HCT116 (cell line): Measurements from ENCODE around the gene GTF2IRD1. TPM values are rescaled to one million over a fixed set of nuclear protein-coding genes. Genes with fewer than 3 reads are reported as not detected.

Experiments used
- ATAC-seq: fragments of 200-7000 bp; cut with Tn5 transposase; 2 replicates; pipeline ENCODE4 v1.9.1; 2020; ENCODE audit warnings: mild to moderate bottlenecking, moderate library complexity
- BruUV-seq: library from RNA; stranded (reverse); fragments of 400-500 nt; replicated peaks from 2 replicates; lab custom pipeline; 2021; lab: Mats Ljungman, UMichigan
- CTCF ChIA-PET: fragments of 300-600 bp; sonication (Branson Sonifier 250); formaldehyde crosslinking; loops from one replicate; lab custom pipeline; 2021; ENCODE audit warnings: antibody characterized with exemption; lab: Charles Lee
- POLR2A ChIA-PET: fragments of 300-600, 350-600 bp; sonication (Branson Sonifier 250); formaldehyde crosslinking; loops from one replicate; lab custom pipeline; 2021; ENCODE audit warnings: antibody characterized with exemption; lab: Charles Lee
- RAD21 ChIA-PET, 2 experiments: fragments of 300-600 bp; sonication (Branson Sonifier 250); formaldehyde crosslinking; loops; one replicate each; lab custom pipeline; 2023; ENCODE audit warnings: low total read pairs in 2 of 2; ENCODE audit not compliant: uncharacterized antibody in 2 of 2, unreplicated experiment in 2 of 2, low non-redundant PET in 1 of 2; lab: Charles Lee
- DNase-seq: peaks from one replicate; pipeline ENCODE4 v3.0.0-alpha.2; 2010; ENCODE audit warnings: low read depth, low spot score
- H2AFZ ChIP-seq: fragments of 200-600 bp; shearing (Covaris generic), sonication (generic); 2 replicates; pipeline ENCODE4 v1.6.1; 2017; ENCODE audit warnings: low read depth, mixed run types, mixed read lengths, antibody characterized with exemption, low read length; ENCODE audit not compliant: poor library complexity, severe bottlenecking
- H3K27ac ChIP-seq: 2 replicates; pipeline ENCODE4 v1.5.1; 2012; ENCODE audit warnings: low read depth, low read length
- H3K27me3 ChIP-seq: fragments of 200-600 bp; sonication (generic); 2 replicates; pipeline ENCODE4 v1.6.1; 2016; ENCODE audit warnings: mixed run types, low read length, mixed read lengths; ENCODE audit not compliant: insufficient read depth
- H3K36me3 ChIP-seq, 2 experiments: fragments of 200-500 bp in 1 of 2; fragments of 200-600 bp in 1 of 2; sonication (Bioruptor generic) in 1 of 2; sonication (generic) in 1 of 2; 2 replicates each; pipeline versions ENCODE4 v1.5.1 to v1.6.1; 2014 to 2016; ENCODE audit warnings: low read length in 2 of 2, inconsistent platforms in 1 of 2, mixed read lengths in 1 of 2, mixed run types in 1 of 2; ENCODE audit not compliant: insufficient read depth in 2 of 2, control insufficient read depth in 1 of 2
- H3K4me1 ChIP-seq, 2 experiments: fragments of 200-600 bp in 1 of 2; sonication (generic) in 1 of 2; 2 replicates each; pipeline versions ENCODE4 v1.5.1 to v1.6.1; 2012 to 2017; ENCODE audit warnings: low read length in 2 of 2, inconsistent platforms in 1 of 2, mild to moderate bottlenecking in 1 of 2, mixed read lengths in 1 of 2, mixed run types in 1 of 2, moderate library complexity in 1 of 2; ENCODE audit not compliant: insufficient read depth in 2 of 2, control insufficient read depth in 1 of 2
- H3K4me2 ChIP-seq: fragments of 200-600 bp; sonication (generic); 2 replicates; pipeline ENCODE4 v1.6.1; 2017; ENCODE audit warnings: mixed run types, low read length, mixed read lengths
- H3K4me3 ChIP-seq, 2 experiments: fragments of 200-600 bp in 1 of 2; sonication (generic) in 1 of 2; replicated peaks in 1 of 2; 2 replicates each; pipeline ENCODE4 v1.5.1; 2011 to 2016; ENCODE audit warnings: low read length in 2 of 2, control low read depth in 1 of 2, low read depth in 1 of 2, mild to moderate bottlenecking in 1 of 2, mixed read lengths in 1 of 2, mixed run types in 1 of 2
- H3K79me2 ChIP-seq: fragments of 200-600 bp; sonication (generic); 2 replicates; pipeline ENCODE4 v1.6.1; 2017; ENCODE audit warnings: mild to moderate bottlenecking, mixed run types, low read length, moderate library complexity, mixed read lengths; ENCODE audit not compliant: insufficient read depth
- H3K9ac ChIP-seq: fragments of 200-600 bp; sonication (generic); 2 replicates; pipeline ENCODE4 v1.6.1; 2016; ENCODE audit warnings: low read length, mixed read lengths
- H3K9me2 ChIP-seq: fragments of 200-600 bp; sonication (generic), shearing (Covaris generic); 2 replicates; pipeline ENCODE4 v1.6.1; 2017; ENCODE audit warnings: mixed run types, mild to moderate bottlenecking, moderate library complexity; ENCODE audit not compliant: insufficient read depth
- H3K9me3 ChIP-seq, 2 experiments: fragments of 200-500 bp in 1 of 2; fragments of 200-600 bp in 1 of 2; sonication (Bioruptor generic) in 1 of 2; sonication (generic) in 1 of 2; 2 replicates each; pipeline ENCODE4 v1.6.1; 2014 to 2017; ENCODE audit warnings: low read length in 2 of 2, mixed read lengths in 2 of 2, inconsistent platforms in 1 of 2, low read depth in 1 of 2, mild to moderate bottlenecking in 1 of 2, mixed run types in 1 of 2, moderate library complexity in 1 of 2; ENCODE audit not compliant: control insufficient read depth in 1 of 2, insufficient read depth in 1 of 2
- H4K20me1 ChIP-seq: fragments of 200-600 bp; sonication (generic), shearing (Covaris generic); 2 replicates; pipeline ENCODE4 v1.6.1; 2017; ENCODE audit warnings: mixed run types, mild to moderate bottlenecking, moderate library complexity; ENCODE audit not compliant: insufficient read depth
- CBX3 ChIP-seq: IDR thresholded peaks from 2 replicates; pipeline ENCODE4 v1.6.1; 2012; ENCODE audit warnings: low read depth
- FOSL1 ChIP-seq: IDR thresholded peaks from 2 replicates; pipeline ENCODE4 v1.6.1; 2012; ENCODE audit warnings: low read depth
- JUND ChIP-seq: IDR thresholded peaks from 2 replicates; pipeline ENCODE4 v1.6.1; 2012
- POLR2A ChIP-seq: IDR thresholded peaks from 2 replicates; pipeline ENCODE4 v1.7.0; 2011; ENCODE audit warnings: borderline replicate concordance; ENCODE audit not compliant: insufficient read depth, insufficient read length; ENCODE audit errors: extremely low read depth
- POLR2AphosphoS5 ChIP-seq: IDR thresholded peaks from 2 replicates; pipeline ENCODE4 v1.6.1; 2011; ENCODE audit warnings: mild to moderate bottlenecking, low read depth, low read length, moderate library complexity
- TCF7L2 ChIP-seq: IDR thresholded peaks from 2 replicates; pipeline ENCODE4 v1.7.0; 2011; ENCODE audit warnings: borderline replicate concordance, inconsistent platforms; ENCODE audit not compliant: insufficient read depth, insufficient read length; ENCODE audit errors: extremely low read depth
- ZNF274 ChIP-seq: fragments of 200-500 bp; sonication (Bioruptor generic); IDR thresholded peaks from 2 replicates; pipeline ENCODE4 v1.6.1; 2014; ENCODE audit warnings: mild to moderate bottlenecking, low read depth, low read length, inconsistent platforms
- intact Hi-C: fragments of 100-400 bp; cut with micrococcal nuclease; formaldehyde crosslinking; loops from 2 replicates; pipeline ENCODE4 v1.10.0; 2022
- total RNA-seq: library from RNA; stranded (reverse); gene quantifications from one replicate; pipeline ENCODE4 v1.2.1, GENCODE V29; 2021; ENCODE audit not compliant: unreplicated experiment
- TF ChIP-seq, protein P1 (sequence below): IDR thresholded peaks from 2 replicates; pipeline ENCODE4 v1.6.1; 2011; ENCODE audit warnings: mild to moderate bottlenecking, low read length, moderate library complexity; ENCODE audit not compliant: insufficient replicate concordance; ENCODE audit errors: extremely low read depth
- TF ChIP-seq, protein P2 (sequence below), 3 experiments: fragments of 200-600 bp in 1 of 3; sonication (generic) in 1 of 3; IDR thresholded peaks in 2 of 3; conservative IDR thresholded peaks in 1 of 3; 2 replicates each; pipeline ENCODE4 v1.5.1; 2012 to 2017; ENCODE audit warnings: low read depth in 2 of 3, low read length in 2 of 3, antibody characterized with exemption in 1 of 3, borderline replicate concordance in 1 of 3, control low read depth in 1 of 3, mild to moderate bottlenecking in 1 of 3, mixed read lengths in 1 of 3, mixed run types in 1 of 3, moderate library complexity in 1 of 3; ENCODE audit not compliant: insufficient read depth in 1 of 3
- TF ChIP-seq, protein P3 (sequence below): IDR thresholded peaks from 2 replicates; pipeline ENCODE4 v1.6.1; 2012
- TF ChIP-seq, protein P4 (sequence below): IDR thresholded peaks from 2 replicates; pipeline ENCODE4 v1.6.1; 2012

The GTF2IRD1 gene
- total RNA-seq, 1 experiment from 2014 or later = 34.5 TPM

DNA sequence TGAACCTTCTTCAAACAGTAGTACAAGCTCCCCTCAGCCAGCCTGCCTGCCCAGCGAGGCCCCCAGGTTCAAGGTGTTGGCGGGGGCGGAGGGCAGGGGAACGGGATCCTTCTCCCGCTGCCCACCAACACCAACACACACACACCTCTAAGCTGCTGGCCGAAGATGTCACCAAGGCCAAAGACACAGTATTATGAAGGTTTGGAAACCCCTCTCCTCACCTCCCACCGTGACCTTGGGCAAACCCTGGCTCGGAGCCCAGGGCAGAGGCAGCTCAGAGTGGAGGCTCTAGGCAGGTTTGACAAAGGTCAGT, 49.4 kb upstream of the GTF2IRD1 start:
- POLR2A ChIA-PET = no interaction called here
- no peak for TF ChIP-seq CBX3
- TF ChIP-seq, protein P1, sequence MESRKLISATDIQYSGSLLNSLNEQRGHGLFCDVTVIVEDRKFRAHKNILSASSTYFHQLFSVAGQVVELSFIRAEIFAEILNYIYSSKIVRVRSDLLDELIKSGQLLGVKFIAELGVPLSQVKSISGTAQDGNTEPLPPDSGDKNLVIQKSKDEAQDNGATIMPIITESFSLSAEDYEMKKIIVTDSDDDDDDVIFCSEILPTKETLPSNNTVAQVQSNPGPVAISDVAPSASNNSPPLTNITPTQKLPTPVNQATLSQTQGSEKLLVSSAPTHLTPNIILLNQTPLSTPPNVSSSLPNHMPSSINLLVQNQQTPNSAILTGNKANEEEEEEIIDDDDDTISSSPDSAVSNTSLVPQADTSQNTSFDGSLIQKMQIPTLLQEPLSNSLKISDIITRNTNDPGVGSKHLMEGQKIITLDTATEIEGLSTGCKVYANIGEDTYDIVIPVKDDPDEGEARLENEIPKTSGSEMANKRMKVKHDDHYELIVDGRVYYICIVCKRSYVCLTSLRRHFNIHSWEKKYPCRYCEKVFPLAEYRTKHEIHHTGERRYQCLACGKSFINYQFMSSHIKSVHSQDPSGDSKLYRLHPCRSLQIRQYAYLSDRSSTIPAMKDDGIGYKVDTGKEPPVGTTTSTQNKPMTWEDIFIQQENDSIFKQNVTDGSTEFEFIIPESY = no peak
- TF ChIP-seq, protein P2, sequence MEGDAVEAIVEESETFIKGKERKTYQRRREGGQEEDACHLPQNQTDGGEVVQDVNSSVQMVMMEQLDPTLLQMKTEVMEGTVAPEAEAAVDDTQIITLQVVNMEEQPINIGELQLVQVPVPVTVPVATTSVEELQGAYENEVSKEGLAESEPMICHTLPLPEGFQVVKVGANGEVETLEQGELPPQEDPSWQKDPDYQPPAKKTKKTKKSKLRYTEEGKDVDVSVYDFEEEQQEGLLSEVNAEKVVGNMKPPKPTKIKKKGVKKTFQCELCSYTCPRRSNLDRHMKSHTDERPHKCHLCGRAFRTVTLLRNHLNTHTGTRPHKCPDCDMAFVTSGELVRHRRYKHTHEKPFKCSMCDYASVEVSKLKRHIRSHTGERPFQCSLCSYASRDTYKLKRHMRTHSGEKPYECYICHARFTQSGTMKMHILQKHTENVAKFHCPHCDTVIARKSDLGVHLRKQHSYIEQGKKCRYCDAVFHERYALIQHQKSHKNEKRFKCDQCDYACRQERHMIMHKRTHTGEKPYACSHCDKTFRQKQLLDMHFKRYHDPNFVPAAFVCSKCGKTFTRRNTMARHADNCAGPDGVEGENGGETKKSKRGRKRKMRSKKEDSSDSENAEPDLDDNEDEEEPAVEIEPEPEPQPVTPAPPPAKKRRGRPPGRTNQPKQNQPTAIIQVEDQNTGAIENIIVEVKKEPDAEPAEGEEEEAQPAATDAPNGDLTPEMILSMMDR (IDR thresholded peaks at IDR 0.05 in 2 of 3, conservative IDR thresholded peaks at IDR 0.05 in 1 of 3; ENCODE audit: borderline replicate concordance in 1 of 3, insufficient read depth in 1 of 3, low read depth in 2 of 3, low read length in 2 of 3) = no peak
- TF ChIP-seq POLR2AphosphoS5 = no peak
- TF ChIP-seq FOSL1 = no peak
- TF ChIP-seq, protein P3, sequence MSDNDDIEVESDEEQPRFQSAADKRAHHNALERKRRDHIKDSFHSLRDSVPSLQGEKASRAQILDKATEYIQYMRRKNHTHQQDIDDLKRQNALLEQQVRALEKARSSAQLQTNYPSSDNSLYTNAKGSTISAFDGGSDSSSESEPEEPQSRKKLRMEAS = no peak
- TF ChIP-seq TCF7L2 = no peak
- TF ChIP-seq ZNF274 = no peak
- no peak for TF ChIP-seq JUND
- TF ChIP-seq, protein P4, sequence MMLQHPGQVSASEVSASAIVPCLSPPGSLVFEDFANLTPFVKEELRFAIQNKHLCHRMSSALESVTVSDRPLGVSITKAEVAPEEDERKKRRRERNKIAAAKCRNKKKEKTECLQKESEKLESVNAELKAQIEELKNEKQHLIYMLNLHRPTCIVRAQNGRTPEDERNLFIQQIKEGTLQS = no peak
- TF ChIP-seq POLR2A = no peak
- no peaks in the 10 kb centered on the region for H3K27me3 ChIP-seq
- H3K4me2 ChIP-seq = no peak overlapping the region
- no peak for DNase-seq
- RAD21 ChIA-PET = interaction anchor here in 1 of 2 experiments (1.4 kb wide), 1 partner anchor 198 kb away, joined by 3 read pairs; no protein-coding TSS in a partner anchor
- H3K9me3 ChIP-seq = no peaks in the 10 kb centered on the region
- no peak overlapping the region for H3K27ac ChIP-seq
- intact Hi-C loops = loop anchor here (5.0 kb wide), 1 partner anchor 337 kb away; no protein-coding TSS in a partner anchor
- no peak overlapping the region for H3K9ac ChIP-seq
- CTCF ChIA-PET = interaction anchor here (1.9 kb wide), 1 partner anchor 198 kb away, joined by 6 read pairs; no protein-coding TSS in a partner anchor
- no peaks in the 10 kb centered on the region for H3K79me2 ChIP-seq
- H2AFZ ChIP-seq = no peak overlapping the region
- BruUV-seq = no TSS peak
- ATAC-seq = no peak
- H3K36me3 ChIP-seq = peaks cover 5 to 9% of the 10 kb centered on the region in 2 experiments; a peak in 3 of 4 replicates
- H3K9me2 ChIP-seq = no peaks in the 10 kb centered on the region
- no peak overlapping the region for H3K4me3 ChIP-seq
- no peaks in the 10 kb centered on the region for H4K20me1 ChIP-seq
- peaks cover 3 to 7% of the 10 kb centered on the region in 2 experiments; a peak in 2 of 4 replicates for H3K4me1 ChIP-seq
